ENCODE measurements around the gene INTS3.

Gene INTS3

GRCh38 chr1:153734396-153735089 lies 6.7 kb downstream of the INTS3 start:
- no peak for TF ChIP-seq CTCF (IDR thresholded peaks at IDR 0.05; ENCODE audit: low read depth, low read length)
- H3K4me3 ChIP-seq (ENCODE audit: low read depth, low read length) = no peak overlapping the region

- no peak for TF ChIP-seq CTCF (IDR thresholded peaks at IDR 0.05; ENCODE audit: low read depth, low read length)
- no peak overlapping the region for H3K4me3 ChIP-seq (ENCODE audit: low read depth, low read length)
Measured at GRCh38 chr1:153735090-153735420, 7.2 kb downstream of the INTS3 start.

- H3K4me3 ChIP-seq (ENCODE audit: low read depth, low read length) = no peak overlapping the region
Measured at GRCh38 chr1:153741986-153742385, 14.1 kb downstream of the INTS3 start.

GRCh38 chr1:153742411-153743142 lies 14.7 kb downstream of the INTS3 start:
- H3K4me3 ChIP-seq (ENCODE audit: low read depth, low read length) = no peak overlapping the region
- no peak for TF ChIP-seq CTCF (IDR thresholded peaks at IDR 0.05; ENCODE audit: low read depth, low read length)

More at GRCh38 chr1:153741986-153742385, 14.1 kb downstream of the INTS3 start:
- TF ChIP-seq CTCF (IDR thresholded peaks at IDR 0.05; ENCODE audit: low read depth, low read length) = no peak

- TF ChIP-seq CTCF (IDR thresholded peaks at IDR 0.05; ENCODE audit: low read depth, low read length) = no peak
- no peak overlapping the region for H3K4me3 ChIP-seq (ENCODE audit: low read depth, low read length)
Measured at GRCh38 chr1:153745417-153745816, 17.6 kb downstream of the INTS3 start.

GRCh38 chr1:153746174-153746573 lies 18.3 kb downstream of the INTS3 start:
- H3K4me3 ChIP-seq (ENCODE audit: low read depth, low read length) = no peak overlapping the region
- TF ChIP-seq CTCF (IDR thresholded peaks at IDR 0.05; ENCODE audit: low read depth, low read length) = no peak

GRCh38 chr1:153748903-153749302 lies 21.1 kb downstream of the INTS3 start:
- H3K4me3 ChIP-seq (ENCODE audit: low read depth, low read length) = no peak overlapping the region
- TF ChIP-seq CTCF (IDR thresholded peaks at IDR 0.05; ENCODE audit: low read depth, low read length) = no peak
